HFF-Myc (cell line): ENCODE data around the gene PLXNA4.

Experiments used
- DNase-seq: peaks from one replicate; pipeline ENCODE4 v3.0.0-alpha.2; 2011; ENCODE audit warnings: low read depth; ENCODE audit errors: extremely low read depth
- H3K4me3 ChIP-seq: replicated peaks from 2 replicates; pipeline ENCODE4 v1.5.1; 2011; ENCODE audit warnings: low read depth, mild to moderate bottlenecking, control low read depth, low read length
- TF ChIP-seq, protein P1 (sequence below): IDR thresholded peaks from 2 replicates; pipeline ENCODE4 v1.5.1; 2012; ENCODE audit warnings: mild to moderate bottlenecking, low read depth, low read length, control low read depth; ENCODE audit errors: missing control alignments

The PLXNA4 gene

GRCh38 chr7:132547821-132548220 is 28.4 kb downstream of the PLXNA4 start:
- DNase-seq = no peak
- TF ChIP-seq, protein P1, sequence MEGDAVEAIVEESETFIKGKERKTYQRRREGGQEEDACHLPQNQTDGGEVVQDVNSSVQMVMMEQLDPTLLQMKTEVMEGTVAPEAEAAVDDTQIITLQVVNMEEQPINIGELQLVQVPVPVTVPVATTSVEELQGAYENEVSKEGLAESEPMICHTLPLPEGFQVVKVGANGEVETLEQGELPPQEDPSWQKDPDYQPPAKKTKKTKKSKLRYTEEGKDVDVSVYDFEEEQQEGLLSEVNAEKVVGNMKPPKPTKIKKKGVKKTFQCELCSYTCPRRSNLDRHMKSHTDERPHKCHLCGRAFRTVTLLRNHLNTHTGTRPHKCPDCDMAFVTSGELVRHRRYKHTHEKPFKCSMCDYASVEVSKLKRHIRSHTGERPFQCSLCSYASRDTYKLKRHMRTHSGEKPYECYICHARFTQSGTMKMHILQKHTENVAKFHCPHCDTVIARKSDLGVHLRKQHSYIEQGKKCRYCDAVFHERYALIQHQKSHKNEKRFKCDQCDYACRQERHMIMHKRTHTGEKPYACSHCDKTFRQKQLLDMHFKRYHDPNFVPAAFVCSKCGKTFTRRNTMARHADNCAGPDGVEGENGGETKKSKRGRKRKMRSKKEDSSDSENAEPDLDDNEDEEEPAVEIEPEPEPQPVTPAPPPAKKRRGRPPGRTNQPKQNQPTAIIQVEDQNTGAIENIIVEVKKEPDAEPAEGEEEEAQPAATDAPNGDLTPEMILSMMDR = no peak
- no peak overlapping the region for H3K4me3 ChIP-seq

DNA sequence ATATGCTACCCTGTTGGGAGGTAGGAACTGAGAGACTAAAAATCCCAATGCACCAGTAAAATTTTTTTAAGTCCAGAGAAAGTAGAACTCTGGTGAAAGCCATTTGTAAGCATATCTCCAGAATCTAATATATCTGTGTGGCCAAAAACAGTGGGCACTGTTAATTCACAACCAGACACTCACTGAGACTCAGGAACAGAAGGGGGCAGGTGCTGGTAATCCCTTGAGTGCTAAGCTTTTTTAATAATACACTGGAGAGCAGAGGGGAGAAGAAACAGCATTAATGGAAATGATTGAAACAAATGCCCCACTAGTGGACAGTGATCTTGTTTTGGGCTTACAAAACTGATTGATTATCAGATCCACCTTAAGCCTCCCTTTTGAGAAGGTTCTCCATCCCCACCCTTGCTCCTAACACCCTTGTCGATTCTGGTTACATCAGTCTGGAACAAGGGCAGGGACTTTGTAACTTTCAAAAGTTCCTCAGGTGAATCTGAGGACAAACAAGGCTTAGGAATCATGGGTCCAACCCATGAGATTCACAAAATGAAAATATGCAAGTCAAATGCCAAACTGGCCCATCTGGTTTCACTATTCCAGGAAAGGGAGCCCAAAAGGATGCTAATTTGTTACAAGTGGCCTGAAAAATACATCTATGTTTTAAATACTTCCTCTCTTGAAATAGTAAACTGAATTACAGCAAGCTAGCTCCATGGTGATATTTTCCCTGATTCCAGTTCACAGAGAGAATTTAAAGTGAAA is 29.7 kb downstream of the PLXNA4 start:
- DNase-seq = no peak
- no peak overlapping the region for H3K4me3 ChIP-seq
- TF ChIP-seq, protein P1 = no peak

GRCh38 chr7:132545756-132546155 is 30.5 kb downstream of the PLXNA4 start:
- TF ChIP-seq, protein P1 = no peak
- H3K4me3 ChIP-seq = no peak overlapping the region
- no peak for DNase-seq

DNA sequence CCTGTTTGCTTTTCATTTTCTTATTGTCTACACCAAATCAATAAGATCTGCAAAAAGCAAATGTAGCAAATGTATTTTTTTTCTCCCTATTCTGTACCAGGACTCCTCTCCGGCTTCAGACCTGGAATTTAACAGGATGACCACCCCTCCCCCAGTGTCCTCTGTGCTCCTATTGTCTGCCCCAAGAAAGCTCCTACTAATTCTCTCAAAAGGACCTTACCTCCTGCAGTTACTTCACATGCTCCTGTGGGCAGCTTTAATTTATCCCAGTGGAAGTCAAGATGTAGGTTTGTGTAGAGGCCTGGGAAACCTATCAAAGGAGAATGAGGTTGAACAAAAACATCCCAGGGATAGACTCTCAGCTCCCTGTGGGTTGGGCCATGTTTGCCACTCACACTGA is 31.3 kb downstream of the PLXNA4 start:
- TF ChIP-seq, protein P1 = no peak
- DNase-seq = no peak
- H3K4me3 ChIP-seq = no peak overlapping the region

- H3K4me3 ChIP-seq = no peak overlapping the region
- DNase-seq = no peak
- TF ChIP-seq, protein P1 = no peak
Observed at GRCh38 chr7:132544025-132544424, 32.2 kb downstream of the PLXNA4 start.

GRCh38 chr7:132542895-132543294 is 33.4 kb downstream of the PLXNA4 start:
- no peak for DNase-seq
- TF ChIP-seq, protein P1 = no peak

DNA sequence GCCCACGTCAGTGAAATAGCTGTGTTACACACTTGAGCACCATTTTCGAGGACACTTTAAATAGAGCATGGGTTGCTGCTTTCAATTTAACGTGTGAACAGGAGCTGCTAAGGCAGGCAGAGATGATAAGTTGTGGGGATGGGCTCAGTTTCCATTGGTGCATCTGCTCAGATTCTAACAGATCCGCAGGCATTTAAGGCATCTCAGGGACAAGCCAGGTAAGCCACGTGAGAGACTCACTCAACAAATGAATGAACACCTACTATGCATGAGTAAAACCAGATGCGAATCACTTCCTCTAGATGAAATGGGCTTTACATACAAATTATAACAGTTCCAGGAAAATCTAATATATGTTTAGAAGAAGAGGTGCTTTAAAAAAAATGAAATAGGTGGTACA is 34.6 kb downstream of the PLXNA4 start:
- H3K4me3 ChIP-seq = no peak overlapping the region
- TF ChIP-seq, protein P1 = no peak
- DNase-seq = no peak

More at GRCh38 chr7:132542895-132543294, 33.4 kb downstream of the PLXNA4 start:
- no peak overlapping the region for H3K4me3 ChIP-seq
